Measurements from ENCODE around the gene PPP1R14C.

The PPP1R14C gene

DNA sequence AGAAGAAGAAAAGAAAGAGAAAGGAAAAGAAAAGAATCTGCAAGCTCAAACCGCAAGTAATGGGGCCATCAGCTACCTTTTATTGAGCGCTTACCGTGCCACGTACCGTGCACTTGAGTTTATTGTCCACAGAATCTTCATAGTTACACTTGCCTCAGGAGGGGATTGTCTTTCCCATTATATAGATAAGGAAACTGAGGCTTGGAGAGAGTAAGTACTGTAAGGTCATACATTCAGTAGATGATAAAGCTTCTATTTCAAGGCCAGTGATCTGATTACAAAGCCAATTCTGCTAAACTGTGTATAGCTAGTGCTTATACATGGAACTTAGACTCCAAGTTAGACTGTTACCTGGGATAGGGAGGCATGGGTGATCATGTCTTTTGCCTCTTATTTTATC is 115.5 kb downstream of the PPP1R14C start:
- Histone ChIP-seq H3K4me3 (no peak overlapping the region), H3K27ac (no peak overlapping the region)

DNA sequence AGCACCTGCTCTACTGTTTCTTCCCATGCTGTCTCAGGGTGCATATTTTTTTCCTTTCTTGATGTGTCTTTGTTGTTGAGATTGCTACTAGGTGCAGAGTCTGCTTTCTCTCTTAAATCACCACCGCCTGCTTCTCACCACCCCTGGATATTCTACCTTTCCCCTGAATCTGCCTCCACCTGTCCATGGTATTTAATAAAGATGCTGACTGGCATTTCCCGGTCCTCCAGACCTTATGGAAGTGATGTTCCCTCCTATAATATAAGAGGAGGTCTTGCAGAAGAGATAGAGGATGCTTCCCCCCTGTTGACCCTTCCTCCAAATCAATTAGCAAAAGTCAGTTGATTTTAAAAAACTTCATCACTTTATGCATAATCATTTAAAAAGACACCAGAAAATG is 118.1 kb downstream of the PPP1R14C start:
- H3K4me3 ChIP-seq = no peak overlapping the region

DNA sequence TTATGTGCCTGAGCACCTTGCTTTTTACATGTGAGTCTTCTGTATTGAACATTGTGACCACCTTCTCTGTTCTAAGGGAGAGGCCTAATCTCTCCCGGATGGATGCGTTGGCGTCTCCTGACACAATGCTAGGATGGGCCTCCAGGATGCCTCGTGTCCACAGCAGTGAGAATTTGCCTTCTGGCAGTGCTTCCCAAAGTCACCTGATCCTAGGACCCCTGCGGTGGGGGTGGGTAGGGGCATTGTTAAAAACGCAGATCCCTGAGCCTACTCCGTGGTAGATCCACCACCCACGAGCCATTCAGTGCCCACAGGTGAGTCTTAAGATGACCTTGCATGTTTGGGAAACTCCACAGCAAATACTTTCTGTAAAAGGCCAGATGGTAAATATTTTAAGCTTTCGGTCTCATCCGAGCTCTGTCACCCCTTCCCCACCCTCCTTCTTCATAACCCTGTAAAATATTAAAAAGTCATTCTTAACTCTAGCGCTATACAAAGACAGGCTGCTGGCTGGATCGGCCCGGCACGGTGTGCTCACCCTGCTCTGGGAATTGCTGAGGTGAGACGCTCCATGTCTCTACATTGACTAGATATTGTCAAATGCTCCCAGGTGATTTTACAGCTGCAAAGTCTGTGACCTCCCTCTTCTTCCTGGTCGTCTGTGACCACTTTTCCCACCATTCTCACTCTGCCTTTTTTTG is 119.3 kb downstream of the PPP1R14C start:
- no peak overlapping the region for H3K4me3 ChIP-seq

More for the DNA sequence above, 118.1 kb downstream of the PPP1R14C start:
- H3K27ac ChIP-seq = no peak overlapping the region

DNA sequence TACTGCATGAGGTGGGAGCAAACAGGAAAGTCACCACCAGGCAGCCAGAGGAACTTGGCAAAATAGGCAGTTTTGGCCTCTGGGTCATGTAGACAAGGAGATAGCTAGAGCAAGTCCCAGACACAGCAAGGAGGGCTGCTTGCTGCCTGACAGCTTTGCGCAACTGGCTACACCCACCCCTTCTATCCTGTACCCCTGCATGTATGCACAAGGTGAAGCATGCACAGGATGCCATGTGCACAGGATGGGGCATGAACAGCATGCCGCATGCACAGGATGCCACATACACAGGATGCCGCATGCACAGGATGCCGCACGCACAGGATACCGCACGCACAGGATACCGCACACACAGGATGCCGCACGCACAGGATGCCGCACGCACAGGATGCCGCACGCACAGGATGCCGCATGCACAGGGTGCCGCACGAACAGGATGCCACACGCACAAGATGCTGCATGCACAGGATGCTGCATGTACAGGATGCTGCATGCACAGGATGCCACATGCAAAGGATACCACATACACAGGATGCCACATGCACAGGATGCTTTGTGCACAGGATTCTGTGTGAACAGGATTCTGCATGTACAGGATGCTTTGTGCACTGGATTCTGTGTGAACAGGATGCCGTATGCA is 121.0 kb downstream of the PPP1R14C start:
- peak overlapping the region in 1 of 21 experiments; percentile 30 for H3K27ac ChIP-seq
- H3K4me3 ChIP-seq = no peak overlapping the region

More for the DNA sequence above, 119.3 kb downstream of the PPP1R14C start:
- H3K27ac ChIP-seq = no peak overlapping the region

DNA sequence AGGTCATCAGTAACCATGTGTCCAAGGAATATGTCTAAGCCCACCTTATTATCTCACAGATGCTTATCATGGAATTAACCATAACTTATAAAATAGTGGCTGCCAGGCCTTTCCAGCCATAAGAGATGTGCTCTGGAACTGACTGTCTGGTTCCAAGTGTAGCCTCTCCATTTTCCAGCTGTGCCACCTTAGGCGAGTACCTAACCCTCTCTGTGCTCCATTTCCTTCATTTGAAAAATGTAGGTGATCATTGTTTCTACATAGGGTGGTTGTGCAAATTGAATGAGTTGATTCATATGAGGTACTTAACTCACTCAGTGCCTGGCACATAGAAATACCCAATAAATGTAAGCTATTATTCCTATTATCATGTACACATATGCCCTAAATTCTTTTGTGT is 123.5 kb downstream of the PPP1R14C start:
- Histone ChIP-seq H3K4me3 (no peak overlapping the region), H3K27ac (peak overlapping the region in 2 of 21 experiments; percentile 18 to 25)

DNA sequence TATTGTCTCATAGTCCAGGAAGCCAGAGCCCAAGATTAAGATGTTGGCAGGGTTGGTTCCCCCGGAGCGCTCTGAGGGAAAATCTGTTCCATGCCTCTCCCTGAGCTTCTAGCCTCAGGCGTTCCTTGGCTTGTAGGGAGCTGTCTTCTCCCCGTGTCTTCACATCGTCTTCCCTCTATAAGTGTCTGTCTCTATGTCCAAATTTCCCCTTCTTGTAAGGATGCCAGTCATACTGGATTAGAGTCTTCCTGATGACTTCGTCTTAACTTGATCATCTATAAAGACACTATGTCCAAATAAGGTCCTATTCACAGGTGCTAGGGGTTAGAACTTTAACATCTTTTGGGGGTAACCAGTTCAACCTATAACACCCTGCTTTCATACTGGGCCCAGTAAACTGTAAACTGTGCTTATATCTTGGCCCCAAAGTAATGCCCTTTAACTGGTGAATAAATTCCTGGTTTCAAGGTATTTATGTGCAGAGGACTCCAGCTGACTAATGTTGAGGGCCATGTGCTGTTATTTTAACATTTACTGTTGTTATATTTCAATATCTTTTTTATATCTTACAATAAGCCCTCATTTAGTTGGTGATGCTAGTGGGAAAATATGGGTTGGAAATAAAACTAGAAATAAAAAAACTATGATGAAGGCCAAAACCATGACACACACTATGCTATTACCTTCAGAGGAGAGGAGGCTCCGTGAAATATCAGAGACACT is 124.3 kb downstream of the PPP1R14C start:
- H3K27ac ChIP-seq = peak overlapping the region in 8 of 21 experiments; percentile 0 to 72 (median 28)

DNA sequence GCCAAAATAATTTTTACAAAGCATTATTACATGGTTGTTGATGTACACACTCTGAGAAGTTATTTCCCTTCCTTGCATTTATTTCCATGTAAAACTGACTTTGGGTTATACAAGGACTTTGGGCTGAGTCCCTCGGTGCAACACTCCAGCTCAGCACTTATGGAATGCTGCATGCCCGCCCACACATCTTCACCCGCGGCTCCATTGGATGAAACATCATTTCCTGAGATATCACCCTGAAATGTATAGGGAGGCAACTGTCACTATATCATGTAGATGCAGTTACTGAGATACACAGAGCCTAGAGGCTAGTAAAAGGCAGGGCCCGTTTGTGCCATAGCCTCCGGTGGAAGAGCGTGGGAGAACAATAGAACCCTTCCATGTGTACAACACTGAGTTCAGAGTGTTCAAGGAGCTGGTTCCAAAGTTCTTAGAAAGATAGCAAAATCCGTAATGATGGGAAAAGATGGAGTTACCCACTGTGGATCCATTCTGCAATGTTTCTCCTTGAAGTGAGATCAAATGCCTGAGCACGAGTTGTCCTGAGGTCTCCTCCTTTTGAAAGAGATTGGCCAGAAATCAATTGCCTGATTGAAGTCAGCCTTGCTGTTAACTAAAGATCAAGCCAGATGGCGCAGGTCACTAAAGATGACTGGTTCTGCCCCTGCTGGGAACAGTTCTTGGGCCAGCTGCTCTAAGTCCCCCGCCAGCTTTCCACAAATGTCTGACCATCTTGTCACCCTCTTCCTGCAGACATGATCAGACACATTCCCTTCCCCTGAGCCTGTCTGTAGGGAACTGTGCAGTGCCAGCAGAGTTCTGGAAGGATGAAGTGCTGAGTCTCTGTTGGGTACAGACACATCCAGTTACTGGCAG is 125.1 kb downstream of the PPP1R14C start:
- Histone ChIP-seq H3K4me3 (no peak overlapping the region), H3K27ac (peak overlapping the region in 9 of 21 experiments; percentile 0 to 72 (median 53))

More for the DNA sequence above, 124.3 kb downstream of the PPP1R14C start:
- H3K4me3 ChIP-seq = no peak overlapping the region

DNA sequence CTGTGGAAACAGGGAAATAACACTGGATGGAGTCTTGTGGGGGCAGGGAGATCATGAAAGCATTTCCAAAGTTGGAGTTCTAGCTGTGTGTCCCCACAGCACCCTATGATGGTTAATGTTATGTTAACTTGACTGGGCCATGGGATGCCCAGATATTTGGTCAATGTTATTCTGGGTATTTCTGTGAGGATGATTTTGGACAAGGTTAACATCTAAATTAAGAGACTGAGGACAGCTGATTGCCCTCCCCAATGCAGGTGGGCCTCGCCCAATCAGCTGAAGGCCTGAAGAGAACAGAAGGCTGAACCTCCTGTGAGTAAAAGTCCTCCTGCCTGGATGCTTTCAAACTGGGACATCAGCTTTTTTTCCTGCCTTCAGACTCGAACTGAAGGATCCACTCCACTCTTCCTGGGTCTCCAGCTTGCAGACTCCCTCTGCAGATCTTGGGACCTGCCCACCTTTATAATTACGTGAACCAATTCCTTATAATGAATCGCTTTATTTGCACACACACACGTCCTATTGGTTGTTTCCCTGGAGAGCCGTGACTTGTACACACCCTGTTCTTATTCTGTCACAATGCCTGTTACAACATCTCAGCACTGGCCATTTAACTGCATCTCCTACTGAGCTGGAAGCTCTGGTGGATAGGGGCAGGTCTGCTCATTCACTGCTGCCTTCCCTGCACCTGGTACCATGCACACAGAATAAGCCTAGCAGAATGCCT is 126.4 kb downstream of the PPP1R14C start:
- peak overlapping the region in 4 of 21 experiments; percentile 22 to 77 (median 44) for H3K27ac ChIP-seq
- H3K4me3 ChIP-seq = no peak overlapping the region

DNA sequence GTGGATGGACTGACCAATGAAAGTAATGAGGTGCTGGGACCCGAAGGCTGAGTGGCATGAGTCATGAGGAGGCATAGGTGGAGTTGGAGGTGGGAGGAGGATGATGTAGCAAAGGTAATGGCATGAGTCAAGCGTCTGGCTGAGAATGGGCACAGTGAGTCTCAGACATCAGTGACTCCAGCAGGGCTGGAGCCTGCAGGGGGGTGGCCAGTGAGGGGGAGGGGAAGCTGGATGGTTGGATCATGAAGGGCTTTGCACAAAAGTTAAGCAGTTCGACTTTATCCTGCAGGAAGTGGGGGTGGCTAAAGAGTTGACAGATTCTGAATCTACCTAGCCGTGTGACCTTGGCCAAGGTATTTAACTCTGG is 127.0 kb downstream of the PPP1R14C start:
- H3K27ac ChIP-seq = peak overlapping the region in 7 of 21 experiments; percentile 0 to 77 (median 23)
- H3K4me3 ChIP-seq = no peak overlapping the region

DNA sequence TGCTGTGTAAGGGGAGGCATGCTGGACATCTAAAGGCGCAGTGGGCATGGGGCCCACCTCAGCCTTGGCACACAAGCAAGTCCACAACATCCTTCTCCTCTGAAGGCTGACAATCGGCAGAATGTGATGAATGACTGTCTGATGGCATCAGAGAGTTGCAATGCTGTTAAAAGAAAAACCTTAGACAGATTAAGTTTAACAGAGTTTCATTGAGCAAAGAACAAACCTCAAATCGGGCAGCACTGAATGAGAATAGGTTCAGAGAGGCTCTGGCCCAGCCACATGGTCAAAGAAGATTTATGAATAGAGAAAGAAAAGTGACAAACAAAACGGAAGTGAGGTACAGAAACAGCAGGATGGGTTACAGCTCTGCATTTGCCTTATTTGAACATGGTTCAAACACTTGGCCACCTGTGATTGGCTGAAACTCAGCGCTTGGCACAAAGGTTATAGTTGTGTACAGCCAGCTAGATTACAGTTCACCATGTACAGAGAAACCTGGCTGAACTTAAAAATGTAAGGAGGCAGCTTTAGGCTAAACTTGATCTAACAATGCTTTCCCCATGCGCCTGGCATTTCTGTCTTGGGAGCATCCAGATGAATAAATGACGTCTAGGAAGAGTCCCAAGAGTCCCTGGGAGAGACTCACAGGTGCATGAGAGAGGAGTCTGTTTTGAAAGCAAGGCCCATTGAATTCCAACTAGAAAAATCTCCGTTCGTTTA is 127.6 kb downstream of the PPP1R14C start:
- H3K27ac ChIP-seq = peak overlapping the region in 8 of 21 experiments; percentile 0 to 77 (median 28)

DNA sequence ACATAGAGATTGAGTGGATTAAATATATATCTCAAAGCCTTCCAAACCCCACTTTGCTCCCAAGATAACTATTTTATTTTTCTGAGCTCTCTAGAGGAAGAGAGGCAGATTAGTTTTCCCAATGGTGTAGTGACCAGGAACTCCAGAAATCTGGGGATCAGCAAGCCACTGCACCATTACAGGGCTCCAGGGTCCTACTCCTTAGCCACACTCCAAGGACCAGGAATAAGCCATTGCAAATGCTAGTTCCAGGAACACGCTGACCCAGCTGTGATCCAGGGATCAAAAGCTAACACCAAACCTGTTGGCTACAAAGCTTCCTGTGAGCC is 128.3 kb downstream of the PPP1R14C start:
- Histone ChIP-seq H3K4me3 (no peak overlapping the region), H3K27ac (peak overlapping the region in 6 of 21 experiments; percentile 18 to 72 (median 50))

More for the DNA sequence above, 127.6 kb downstream of the PPP1R14C start:
- no peak overlapping the region for H3K4me3 ChIP-seq

DNA sequence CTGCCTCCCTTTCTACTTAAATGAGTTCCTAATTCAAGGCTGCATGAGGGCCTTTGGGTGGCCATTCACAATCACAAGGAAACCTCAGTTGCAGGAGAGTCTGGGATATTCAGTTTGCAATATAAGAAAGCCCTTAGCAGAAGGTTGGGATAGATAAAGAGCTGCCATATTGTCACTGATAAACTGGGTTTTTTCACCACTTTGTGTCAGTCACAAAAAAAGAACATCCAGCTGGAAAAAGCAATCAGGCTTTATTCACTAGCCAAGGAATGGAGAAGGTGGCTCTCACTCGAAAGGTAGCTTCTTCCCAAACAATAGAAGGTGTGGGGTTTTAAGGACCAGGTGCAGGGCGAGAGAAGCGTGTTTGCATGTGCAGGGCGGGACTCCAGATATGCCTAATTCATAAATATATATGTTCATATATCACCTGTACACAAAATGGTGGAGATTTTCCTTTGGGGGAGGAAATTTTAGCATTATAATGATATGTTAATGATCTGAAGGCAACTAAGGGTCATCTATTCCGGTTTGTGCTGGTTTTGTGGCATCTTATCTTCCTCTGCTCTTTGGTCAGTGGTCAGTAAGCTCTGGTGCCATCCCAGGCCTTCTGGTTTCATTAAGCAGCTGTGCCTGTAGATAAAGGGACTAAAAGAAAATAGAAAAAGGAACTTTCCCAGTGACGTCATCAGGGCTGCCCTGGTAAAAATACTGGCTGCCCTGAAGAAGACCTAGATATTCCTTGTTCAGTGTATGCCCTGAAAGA is 128.8 kb downstream of the PPP1R14C start:
- Histone ChIP-seq H3K27ac (peak overlapping the region in 19 of 21 experiments; percentile 4 to 80 (median 53)), H3K4me3 (no peak overlapping the region)

DNA sequence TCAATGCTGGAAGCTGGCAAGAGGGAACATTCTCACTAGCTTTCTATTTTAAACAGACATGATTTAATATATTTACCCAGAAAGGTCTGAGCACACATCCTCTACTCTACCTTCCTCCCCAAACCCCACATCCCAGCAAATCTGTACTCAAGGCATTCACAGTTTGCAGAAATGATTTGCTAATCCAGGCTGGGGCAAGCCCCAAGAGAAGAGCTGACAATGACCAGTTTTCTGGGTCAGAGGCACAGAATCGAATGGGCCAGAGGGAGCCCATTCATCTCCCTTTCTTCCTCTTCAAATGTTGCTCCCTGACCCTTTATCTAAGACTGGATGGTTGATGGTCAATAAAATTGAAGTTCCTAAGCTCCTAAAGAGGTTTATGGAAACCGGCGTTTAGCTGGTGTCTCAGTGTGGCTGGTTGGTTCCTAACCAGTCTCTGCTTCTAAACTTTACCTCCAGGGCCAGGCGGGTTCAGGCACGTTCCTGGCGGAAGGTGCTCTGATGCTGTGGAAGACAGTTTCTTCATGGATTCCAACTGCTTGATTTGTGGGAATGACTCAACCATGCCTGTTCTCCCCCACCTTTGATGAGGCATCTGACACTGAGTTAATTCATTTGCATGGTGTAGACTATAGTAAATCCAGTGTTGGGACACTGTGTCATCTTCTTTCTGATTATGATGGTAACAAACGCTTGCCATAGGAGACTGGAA is 129.6 kb downstream of the PPP1R14C start:
- Histone ChIP-seq H3K27ac (peak overlapping the region in 19 of 21 experiments; percentile 4 to 80 (median 57)), H3K4me3 (no peak overlapping the region)

DNA sequence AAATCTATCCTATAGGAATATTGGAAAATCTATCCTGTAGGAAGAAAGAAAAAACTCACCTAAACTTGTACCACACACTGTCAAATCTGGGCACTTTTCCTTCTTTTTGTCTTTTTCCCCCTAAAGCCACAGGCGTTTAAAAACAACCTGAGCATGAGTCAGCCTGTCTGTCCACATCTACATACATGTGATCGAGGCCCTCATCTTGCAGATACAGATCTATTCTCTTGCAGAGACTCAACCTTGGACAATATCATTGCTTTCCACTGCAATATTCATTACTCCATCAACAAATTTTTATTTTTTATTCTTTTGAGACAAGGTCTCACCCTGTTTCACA is 130.1 kb downstream of the PPP1R14C start:
- peak overlapping the region in 5 of 21 experiments; percentile 38 to 80 (median 70) for H3K27ac ChIP-seq
- H3K4me3 ChIP-seq = no peak overlapping the region

DNA sequence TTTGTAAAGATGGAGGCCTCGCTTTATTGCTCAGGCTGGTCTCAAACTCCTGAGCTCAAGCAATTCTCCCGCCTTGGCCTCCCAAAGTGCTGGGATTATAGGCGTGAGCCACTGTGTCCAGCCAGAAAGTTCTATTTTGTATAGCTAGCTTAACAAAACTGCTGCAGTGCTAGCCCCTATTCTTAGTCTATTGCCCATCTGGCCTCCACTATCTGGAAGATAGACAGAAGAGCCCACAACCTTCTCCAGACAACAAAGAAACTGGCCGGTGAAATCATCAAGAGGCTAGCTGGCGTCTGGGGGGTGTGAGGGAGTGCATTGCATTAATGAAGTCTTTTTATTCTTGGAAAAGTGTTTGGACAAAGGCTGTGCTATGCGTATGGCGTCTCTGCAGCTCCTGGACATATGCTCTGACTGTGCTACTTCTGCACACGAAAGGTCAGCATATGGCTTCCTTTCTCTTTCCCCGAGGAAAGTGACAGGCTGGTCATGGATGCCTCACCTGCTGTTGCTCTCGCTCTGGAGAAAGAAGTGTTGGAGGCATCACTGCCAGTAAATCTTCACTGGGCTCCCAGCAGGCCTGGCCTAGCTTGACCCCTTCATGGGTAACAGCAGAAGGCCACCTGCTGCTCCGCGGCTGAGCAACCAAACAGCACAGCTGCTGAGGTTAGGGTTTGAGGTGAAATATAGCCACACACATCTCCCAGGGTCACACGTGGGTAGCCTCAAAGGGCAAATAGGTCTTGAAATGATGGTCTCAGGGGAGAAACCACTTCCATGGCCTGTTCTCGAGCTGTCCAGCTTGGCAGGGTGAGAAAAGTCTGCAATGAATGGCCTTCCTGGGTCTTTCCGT is 130.8 kb downstream of the PPP1R14C start:
- Histone ChIP-seq H3K4me3 (no peak overlapping the region), H3K27ac (peak overlapping the region in 4 of 21 experiments; percentile 38 to 80 (median 64))

DNA sequence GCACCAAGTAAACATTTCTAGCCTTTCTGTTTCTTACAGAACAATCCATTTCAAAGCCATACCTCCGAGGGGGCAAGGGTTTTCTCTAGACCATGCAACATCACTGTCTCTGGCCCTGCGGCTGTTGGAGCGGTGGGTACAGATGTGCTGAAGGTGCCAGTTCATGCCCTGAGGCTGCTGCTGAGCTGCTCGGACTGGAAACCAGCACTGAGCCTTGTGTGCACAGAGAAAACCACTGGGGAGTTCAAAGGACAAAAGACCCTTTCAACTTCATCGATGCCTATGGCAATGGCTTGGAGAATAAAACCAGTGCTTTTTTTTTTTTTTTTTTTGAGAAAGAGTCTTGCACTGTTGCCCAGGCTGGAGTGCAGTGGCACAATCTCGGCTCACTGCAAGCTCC is 132.6 kb downstream of the PPP1R14C start:
- Histone ChIP-seq H3K4me3 (no peak overlapping the region), H3K27ac (no peak overlapping the region)
